GM21381 (cell line): ENCODE measurements around the gene MIF.

Source experiments
- ATAC-seq: cut with Tn5 transposase; IDR thresholded peaks from one replicate; pipeline ENCODE4 v1.9.1; 2021; ENCODE audit warnings: mild to moderate bottlenecking, moderate library complexity; ENCODE audit not compliant: unreplicated experiment

The MIF gene

DNA sequence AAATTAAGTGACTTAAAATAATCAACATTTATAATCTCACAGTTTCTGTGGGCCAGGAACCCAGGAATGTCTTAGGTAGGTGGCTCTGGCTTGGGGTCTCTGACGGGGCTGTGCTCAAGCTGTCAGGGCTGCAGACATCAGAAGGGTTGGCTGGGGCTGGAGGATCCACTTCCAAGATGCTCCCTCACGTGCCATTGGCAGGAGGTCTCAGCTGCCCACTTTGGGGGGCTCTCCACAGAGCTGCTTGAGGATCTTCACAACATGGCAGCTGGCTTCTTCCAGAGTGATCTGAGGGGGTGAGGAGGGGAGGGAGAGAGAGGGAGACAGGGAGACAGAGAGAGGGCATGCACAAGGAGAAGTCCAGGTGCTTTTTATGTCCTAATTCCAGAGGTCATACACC lies 18.4 kb upstream of the MIF start:
- no peak for ATAC-seq

DNA sequence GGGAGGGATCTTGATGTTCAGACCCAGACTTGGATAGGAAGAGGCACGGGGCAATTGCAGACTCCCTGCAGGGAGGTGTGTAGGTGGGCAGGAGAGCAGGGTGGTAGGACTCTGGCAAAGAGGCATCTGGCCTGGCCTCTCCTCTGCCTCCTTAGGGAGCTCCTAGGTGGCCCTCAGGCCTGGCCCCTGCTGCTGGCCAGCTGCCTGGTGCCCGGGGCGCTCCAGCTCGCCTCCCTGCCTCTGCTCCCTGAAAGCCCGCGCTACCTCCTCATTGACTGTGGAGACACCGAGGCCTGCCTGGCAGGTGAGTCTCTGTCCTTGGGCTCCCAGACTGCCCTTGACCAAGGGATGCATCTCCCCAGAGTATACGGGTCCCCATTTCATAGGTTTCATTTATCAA lies 16.6 kb upstream of the MIF start:
- ATAC-seq = no peak

GRCh38 chr22:23878219-23878618 lies 16.0 kb upstream of the MIF start:
- no peak for ATAC-seq

GRCh38 chr22:23882370-23882769 lies 11.8 kb upstream of the MIF start:
- no peak for ATAC-seq

DNA sequence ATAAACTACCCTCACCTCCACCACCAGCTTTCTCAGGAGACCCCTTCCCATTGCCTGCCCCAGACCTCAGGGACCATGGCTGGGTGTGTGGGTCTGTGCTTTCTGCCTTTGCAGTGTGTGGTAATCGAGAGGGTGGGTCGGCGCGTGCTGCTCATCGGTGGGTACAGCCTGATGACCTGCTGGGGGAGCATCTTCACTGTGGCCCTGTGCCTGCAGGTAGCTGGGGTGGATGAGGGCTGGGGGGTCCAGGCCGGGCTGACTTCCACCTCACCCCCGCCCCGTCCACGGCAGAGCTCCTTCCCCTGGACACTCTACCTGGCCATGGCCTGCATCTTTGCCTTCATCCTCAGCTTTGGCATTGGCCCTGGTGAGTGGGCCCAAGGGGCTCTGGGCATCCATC lies 10.5 kb upstream of the MIF start:
- ATAC-seq = no peak

GRCh38 chr22:23884140-23884539 lies 10.0 kb upstream of the MIF start:
- no peak for ATAC-seq

- ATAC-seq = no peak
Observed at GRCh38 chr22:23888615-23889401, 5.4 kb upstream of the MIF start.

DNA sequence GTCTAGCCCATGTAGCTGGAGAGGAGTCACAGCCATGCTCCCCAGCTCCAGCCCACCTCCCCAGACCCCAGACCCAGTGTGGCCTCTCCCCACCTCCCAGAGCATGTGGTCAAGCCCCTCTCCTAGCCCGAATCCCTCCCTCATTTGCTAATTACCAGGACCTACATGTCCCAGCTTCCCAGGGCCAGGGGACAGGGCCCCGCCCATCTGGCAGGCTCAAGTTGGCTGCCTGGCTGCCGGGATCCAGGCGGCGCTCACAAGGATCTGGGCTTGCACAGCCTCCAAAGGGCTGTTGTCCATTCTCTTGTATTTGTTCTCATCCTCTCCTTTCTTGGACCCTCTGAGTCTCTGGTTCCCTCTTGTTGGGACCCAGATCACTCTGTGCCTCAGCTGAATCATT lies 4.6 kb upstream of the MIF start:
- ATAC-seq = no peak

DNA sequence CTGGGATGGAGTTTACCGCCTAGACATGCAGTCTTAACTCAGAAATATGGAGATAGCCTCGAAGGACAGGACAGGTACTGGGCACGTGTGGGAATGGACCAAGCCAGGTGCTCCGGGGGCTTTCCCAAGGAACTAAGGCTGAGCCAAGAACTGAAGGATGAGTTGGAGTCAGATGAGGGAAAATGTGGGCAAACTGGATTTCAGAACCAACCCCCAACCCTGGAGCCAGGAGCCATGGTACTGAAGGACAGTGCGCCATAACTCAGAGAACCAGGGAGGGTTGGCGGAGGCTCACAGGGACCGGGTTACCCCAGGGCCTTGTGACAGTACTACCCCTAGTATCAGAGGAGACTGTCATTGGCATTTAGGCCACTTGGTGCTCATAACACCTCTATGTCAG lies 2.5 kb upstream of the MIF start:
- no peak for ATAC-seq

DNA sequence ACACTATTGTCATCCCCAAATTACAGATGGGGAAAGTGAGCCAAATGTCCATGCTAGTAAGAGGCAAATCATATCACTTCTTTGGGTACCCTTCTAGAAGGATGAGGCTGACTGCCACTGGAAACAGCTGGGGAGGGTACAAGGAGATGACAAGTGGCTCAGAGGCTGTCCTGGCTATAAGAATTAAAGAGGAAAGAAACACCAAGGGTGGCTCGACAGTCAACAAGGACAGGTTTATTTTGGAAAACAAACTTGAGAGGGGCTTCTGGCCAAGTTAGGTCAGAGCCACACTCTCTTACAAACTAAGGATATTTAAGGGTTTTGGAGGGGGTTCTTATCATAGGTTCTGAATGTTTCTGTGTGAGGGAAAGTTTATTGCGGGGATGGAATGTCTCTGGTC lies 2.1 kb upstream of the MIF start:
- ATAC-seq = no peak

DNA sequence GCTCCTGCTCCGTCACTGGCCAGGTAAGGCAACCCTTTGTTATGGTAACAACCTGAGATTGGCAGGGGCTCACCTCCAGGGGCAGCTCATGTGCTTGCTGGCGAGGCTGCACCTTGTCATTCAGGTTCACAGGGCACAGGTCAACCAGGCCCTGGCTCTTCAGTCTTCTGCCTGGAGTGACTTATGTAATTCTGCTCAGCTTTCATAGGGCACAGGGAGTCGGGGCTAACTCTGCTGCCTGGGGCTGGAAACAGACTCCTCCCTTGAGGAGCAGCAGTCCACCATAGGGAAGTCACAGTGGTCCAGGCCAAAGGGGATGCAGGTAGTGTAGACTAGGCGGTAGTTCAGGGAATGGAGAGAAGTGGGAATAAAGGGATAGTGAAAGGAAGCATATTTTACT lies 1.5 kb upstream of the MIF start:
- no peak for ATAC-seq

DNA sequence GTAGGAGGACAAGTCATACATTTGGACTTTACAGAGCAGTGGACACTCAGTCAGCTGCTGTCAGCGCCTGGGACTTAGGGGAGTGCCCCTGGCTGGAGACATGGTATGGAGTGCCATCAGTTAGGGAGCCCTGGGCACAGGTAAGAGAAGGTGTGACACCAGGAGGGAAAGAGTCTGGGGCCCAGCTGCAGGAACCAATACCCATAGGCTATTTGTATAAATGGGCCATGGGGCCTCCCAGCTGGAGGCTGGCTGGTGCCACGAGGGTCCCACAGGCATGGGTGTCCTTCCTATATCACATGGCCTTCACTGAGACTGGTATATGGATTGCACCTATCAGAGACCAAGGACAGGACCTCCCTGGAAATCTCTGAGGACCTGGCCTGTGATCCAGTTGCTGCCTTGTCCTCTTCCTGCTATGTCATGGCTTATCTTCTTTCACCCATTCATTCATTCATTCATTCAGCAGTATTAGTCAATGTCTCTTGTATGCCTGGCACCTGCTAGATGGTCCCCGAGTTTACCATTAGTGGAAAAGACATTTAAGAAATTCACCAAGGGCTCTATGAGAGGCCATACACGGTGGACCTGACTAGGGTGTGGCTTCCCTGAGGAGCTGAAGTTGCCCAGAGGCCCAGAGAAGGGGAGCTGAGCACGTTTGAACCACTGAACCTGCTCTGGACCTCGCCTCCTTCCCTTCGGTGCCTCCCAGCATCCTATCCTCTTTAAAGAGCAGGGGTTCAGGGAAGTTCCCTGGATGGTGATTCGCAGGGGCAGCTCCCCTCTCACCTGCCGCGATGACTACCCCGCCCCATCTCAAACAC lies 850 bp upstream of the MIF start:
- ATAC-seq = no peak

GRCh38 chr22:23894710-23895598 lies 771 bp downstream of the MIF start:
- ATAC-seq = peak; percentile 19

- no peak for ATAC-seq
Observed at GRCh38 chr22:23895599-23896144, 1.5 kb downstream of the MIF start.

DNA sequence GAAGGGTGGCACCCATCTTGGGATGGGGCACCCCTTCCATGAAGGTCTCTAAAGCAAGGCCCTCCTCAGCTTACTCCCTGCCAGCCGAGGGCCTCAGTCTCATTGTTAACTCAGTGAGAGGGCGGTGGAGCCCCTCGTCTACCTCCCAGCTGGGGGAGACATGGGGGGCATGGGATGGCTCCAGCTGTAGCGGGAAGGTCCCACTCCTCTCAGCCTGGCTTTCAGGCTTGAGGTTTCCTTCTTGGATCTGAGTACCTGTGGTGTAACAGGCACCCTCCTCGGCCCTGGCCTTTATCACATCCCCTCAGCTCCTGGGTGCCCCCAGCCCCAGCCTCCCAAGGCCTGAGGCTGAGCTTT lies 2.0 kb downstream of the MIF start:
- ATAC-seq = no peak

- no peak for ATAC-seq
Observed at GRCh38 chr22:23896523-23897186, 2.5 kb downstream of the MIF start.

GRCh38 chr22:23897320-23897719 lies 3.1 kb downstream of the MIF start:
- ATAC-seq = no peak

GRCh38 chr22:23898006-23898974 lies 4.1 kb downstream of the MIF start:
- no peak for ATAC-seq

- ATAC-seq = no peak
Observed at GRCh38 chr22:23899042-23899745, 5.0 kb downstream of the MIF start.
